ENCODE data around the gene CYSLTR2. TPM values are rescaled to one million over a fixed set of nuclear protein-coding genes. Genes with fewer than 3 reads are reported as not detected.

The CYSLTR2 gene
- total and polyA plus RNA-seq, 2 donors from 2014 or later: 1.2 to 1.4 TPM

- no peak for FAIRE-seq
- intact Hi-C loops (cut with DNase I): no loop called here
- H3K27me3 ChIP-seq (ENCODE audit: control insufficient read depth, insufficient read depth, low read length): no peaks in the 10 kb centered on the region
These were observed 11.7 kb upstream of the CYSLTR2 start for GRCh38 chr13:48642061-48642460.

GRCh38 chr13:48643159-48643558, 10.6 kb upstream of the CYSLTR2 start:
- DNase-seq (no peak), FAIRE-seq (no peak)
- no peaks in the 10 kb centered on the region for H3K36me3 ChIP-seq (ENCODE audit: control insufficient read depth in 2 of 3, insufficient read depth in 3 of 3, low read length in 3 of 3)
- H3K27ac ChIP-seq (ENCODE audit: low read depth in 2 of 2, low read length in 2 of 2): no peak overlapping the region
- TF ChIP-seq, protein P1, sequence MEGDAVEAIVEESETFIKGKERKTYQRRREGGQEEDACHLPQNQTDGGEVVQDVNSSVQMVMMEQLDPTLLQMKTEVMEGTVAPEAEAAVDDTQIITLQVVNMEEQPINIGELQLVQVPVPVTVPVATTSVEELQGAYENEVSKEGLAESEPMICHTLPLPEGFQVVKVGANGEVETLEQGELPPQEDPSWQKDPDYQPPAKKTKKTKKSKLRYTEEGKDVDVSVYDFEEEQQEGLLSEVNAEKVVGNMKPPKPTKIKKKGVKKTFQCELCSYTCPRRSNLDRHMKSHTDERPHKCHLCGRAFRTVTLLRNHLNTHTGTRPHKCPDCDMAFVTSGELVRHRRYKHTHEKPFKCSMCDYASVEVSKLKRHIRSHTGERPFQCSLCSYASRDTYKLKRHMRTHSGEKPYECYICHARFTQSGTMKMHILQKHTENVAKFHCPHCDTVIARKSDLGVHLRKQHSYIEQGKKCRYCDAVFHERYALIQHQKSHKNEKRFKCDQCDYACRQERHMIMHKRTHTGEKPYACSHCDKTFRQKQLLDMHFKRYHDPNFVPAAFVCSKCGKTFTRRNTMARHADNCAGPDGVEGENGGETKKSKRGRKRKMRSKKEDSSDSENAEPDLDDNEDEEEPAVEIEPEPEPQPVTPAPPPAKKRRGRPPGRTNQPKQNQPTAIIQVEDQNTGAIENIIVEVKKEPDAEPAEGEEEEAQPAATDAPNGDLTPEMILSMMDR (IDR thresholded peaks at IDR 0.05; ENCODE audit: borderline replicate concordance, extremely low read depth, insufficient read depth): no peak
- intact Hi-C loops (cut with DNase I): no loop called here
- H3K9ac ChIP-seq (ENCODE audit: low read length in 3 of 3): no peak overlapping the region
- H3K9me3 ChIP-seq (ENCODE audit: control insufficient read depth in 2 of 3, insufficient read depth in 1 of 3, low read length in 3 of 3): no peaks in the 10 kb centered on the region
- H3K4me1 ChIP-seq (ENCODE audit: control insufficient read depth in 2 of 3, insufficient read depth in 2 of 3, low read depth in 1 of 3, low read length in 3 of 3): no peaks in the 10 kb centered on the region
- H3K4me3 ChIP-seq (ENCODE audit: low read length in 3 of 3): no peak overlapping the region
- no peaks in the 10 kb centered on the region for H3K27me3 ChIP-seq (ENCODE audit: control insufficient read depth, insufficient read depth, low read length)

More at GRCh38 chr13:48642061-48642460, 11.7 kb upstream of the CYSLTR2 start:
- DNase-seq: no peak
- TF ChIP-seq, protein P1 (IDR thresholded peaks at IDR 0.05; ENCODE audit: borderline replicate concordance, extremely low read depth, insufficient read depth): no peak
- Histone ChIP-seq H3K4me1 (ENCODE audit: control insufficient read depth in 2 of 3, insufficient read depth in 2 of 3, low read depth in 1 of 3, low read length in 3 of 3) (no peaks in the 10 kb centered on the region), H3K36me3 (ENCODE audit: control insufficient read depth in 2 of 3, insufficient read depth in 3 of 3, low read length in 3 of 3) (no peaks in the 10 kb centered on the region), H3K9ac (ENCODE audit: low read length in 3 of 3) (no peak overlapping the region), H3K27ac (ENCODE audit: low read depth in 2 of 2, low read length in 2 of 2) (no peak overlapping the region), H3K4me3 (ENCODE audit: low read length in 3 of 3) (no peak overlapping the region), H3K9me3 (ENCODE audit: control insufficient read depth in 2 of 3, insufficient read depth in 1 of 3, low read length in 3 of 3) (no peaks in the 10 kb centered on the region)

DNA sequence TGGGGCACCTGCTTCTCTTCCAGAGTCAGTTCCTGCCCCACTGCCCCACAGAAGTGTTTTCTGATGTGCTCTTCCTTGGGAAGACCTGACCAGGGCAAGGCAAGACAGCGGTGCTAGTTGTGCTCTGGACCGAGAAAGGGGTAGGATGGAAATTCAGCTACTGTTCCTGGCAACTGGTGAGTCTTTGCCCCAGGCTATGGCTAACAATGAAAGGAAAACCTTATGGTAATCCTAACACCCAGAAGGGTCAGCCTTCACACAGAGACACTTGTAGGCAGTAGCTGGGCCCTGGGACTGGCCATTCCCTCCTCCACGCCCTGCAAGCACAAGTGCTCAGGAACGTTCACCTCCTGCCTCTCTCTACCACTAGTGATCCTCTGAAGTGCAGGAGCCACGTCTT, 9.6 kb upstream of the CYSLTR2 start:
- DNase-seq (no peak), FAIRE-seq (no peak)
- TF ChIP-seq, protein P1 (IDR thresholded peaks at IDR 0.05; ENCODE audit: borderline replicate concordance, extremely low read depth, insufficient read depth): no peak
- Histone ChIP-seq H3K36me3 (ENCODE audit: control insufficient read depth in 2 of 3, insufficient read depth in 3 of 3, low read length in 3 of 3) (no peaks in the 10 kb centered on the region), H3K9ac (ENCODE audit: low read length in 3 of 3) (no peak overlapping the region), H3K9me3 (ENCODE audit: control insufficient read depth in 2 of 3, insufficient read depth in 1 of 3, low read length in 3 of 3) (no peaks in the 10 kb centered on the region), H3K4me3 (ENCODE audit: low read length in 3 of 3) (no peak overlapping the region), H3K27ac (ENCODE audit: low read depth in 2 of 2, low read length in 2 of 2) (no peak overlapping the region), H3K27me3 (ENCODE audit: control insufficient read depth, insufficient read depth, low read length) (no peaks in the 10 kb centered on the region), H3K4me1 (ENCODE audit: control insufficient read depth in 2 of 3, insufficient read depth in 2 of 3, low read depth in 1 of 3, low read length in 3 of 3) (no peaks in the 10 kb centered on the region)
- intact Hi-C loops (cut with DNase I): no loop called here

DNA sequence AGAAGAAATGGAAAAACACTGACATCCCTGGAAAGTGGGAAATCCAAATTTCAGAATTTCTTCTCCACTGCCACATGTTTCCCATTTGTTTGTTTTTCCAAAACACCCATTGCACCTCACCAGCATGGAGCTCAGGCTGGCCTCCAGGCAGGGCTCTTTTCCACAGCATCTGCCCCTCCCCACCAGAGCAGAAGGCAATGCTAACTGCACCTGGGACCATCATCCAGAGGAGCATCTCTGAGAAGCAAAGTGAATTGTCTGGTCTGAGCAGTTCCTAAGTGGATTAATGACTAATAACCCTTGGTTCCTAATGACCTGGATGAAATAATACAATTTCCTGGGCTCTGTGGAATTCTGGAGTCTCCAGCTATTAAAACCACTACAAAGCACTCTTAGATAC, 8.8 kb upstream of the CYSLTR2 start:
- Histone ChIP-seq H3K4me3 (ENCODE audit: low read length in 3 of 3) (no peak overlapping the region), H3K27me3 (ENCODE audit: control insufficient read depth, insufficient read depth, low read length) (no peaks in the 10 kb centered on the region), H3K36me3 (ENCODE audit: control insufficient read depth in 2 of 3, insufficient read depth in 3 of 3, low read length in 3 of 3) (no peaks in the 10 kb centered on the region), H3K4me1 (ENCODE audit: control insufficient read depth in 2 of 3, insufficient read depth in 2 of 3, low read depth in 1 of 3, low read length in 3 of 3) (no peaks in the 10 kb centered on the region), H3K27ac (ENCODE audit: low read depth in 2 of 2, low read length in 2 of 2) (no peak overlapping the region), H3K9ac (ENCODE audit: low read length in 3 of 3) (no peak overlapping the region), H3K9me3 (ENCODE audit: control insufficient read depth in 2 of 3, insufficient read depth in 1 of 3, low read length in 3 of 3) (no peaks in the 10 kb centered on the region)
- DNase-seq (no peak), FAIRE-seq (no peak)
- intact Hi-C loops (cut with DNase I): no loop called here
- TF ChIP-seq, protein P1 (IDR thresholded peaks at IDR 0.05; ENCODE audit: borderline replicate concordance, extremely low read depth, insufficient read depth): no peak

Data from kidney (tissue), 14 donors.